B cell (primary cell): ENCODE results near the gene HOXB6. TPM values are rescaled to one million over a fixed set of nuclear protein-coding genes. Genes with fewer than 3 reads are reported as not detected.

Experiments used
- ATAC-seq: fragments of 200-7000 bp; cut with Tn5 transposase; one replicate; pipeline ENCODE4 v1.10.0; 2021; ENCODE audit warnings: low read depth, mild to moderate bottlenecking, moderate number of reproducible peaks, moderate library complexity
- CTCF ChIA-PET: fragments of 350-600 bp; sonication (Branson Sonifier 250); formaldehyde crosslinking; loops from one replicate; lab custom pipeline; 2021; ENCODE audit warnings: antibody characterized with exemption, inconsistent platforms; lab: Charles Lee
- POLR2A ChIA-PET: fragments of 350-600 bp; sonication (Branson Sonifier 250); formaldehyde crosslinking; loops from one replicate; lab custom pipeline; 2021; ENCODE audit warnings: antibody characterized with exemption; lab: Charles Lee
- DNase-seq: peaks from one replicate; pipeline ENCODE4 v3.0.0; 2013
- H2AFZ ChIP-seq: 2 replicates; pipeline ENCODE4 v1.6.1; 2012; ENCODE audit warnings: mild to moderate bottlenecking, low read depth, low read length; ENCODE audit not compliant: insufficient read depth, poor library complexity, severe bottlenecking
- H3K27ac ChIP-seq, 2 donors: 1 replicate in 1 of 2; 2 replicates in 1 of 2; pipeline ENCODE4 v1.5.1; 2012 to 2013; ENCODE audit warnings: low read length in 2 of 2, mild to moderate bottlenecking in 2 of 2, moderate library complexity in 1 of 2
- H3K27me3 ChIP-seq, 4 experiments: fragments of 200-600 bp in 1 of 4; sonication (generic) in 1 of 4; replicated peaks in 1 of 4; 1 replicate in 2 of 4; 2 replicates in 2 of 4; pipeline versions ENCODE4 v1.6.1 to v1.7.0; 2013 to 2016; ENCODE audit warnings: low read length in 3 of 4, mild to moderate bottlenecking in 2 of 4, mixed read lengths in 1 of 4, moderate library complexity in 1 of 4; ENCODE audit not compliant: insufficient read depth in 4 of 4, control insufficient read depth in 3 of 4; ENCODE audit errors: control extremely low read depth in 1 of 4
- H3K36me3 ChIP-seq, 2 experiments: replicated peaks in 1 of 2; 1 replicate in 1 of 2; 2 replicates in 1 of 2; pipeline versions ENCODE4 v1.6.1 to v1.7.1; 2013; ENCODE audit warnings: low read length in 1 of 2; ENCODE audit not compliant: insufficient read depth in 2 of 2, control insufficient read depth in 1 of 2; ENCODE audit errors: control extremely low read depth in 1 of 2, extremely low read depth in 1 of 2
- H3K4me1 ChIP-seq, 2 donors: fragments of 200-600 bp in 1 of 2; sonication (generic) in 1 of 2; 1 replicate in 1 of 2; 2 replicates in 1 of 2; pipeline versions ENCODE4 v1.5.1 to v1.6.1; 2013 to 2017; ENCODE audit warnings: low read length in 2 of 2; ENCODE audit not compliant: control insufficient read depth in 2 of 2, insufficient read depth in 2 of 2
- H3K4me2 ChIP-seq: replicated peaks from 2 replicates; pipeline ENCODE3; 2012; ENCODE audit warnings: mild to moderate bottlenecking, low read depth, low read length; ENCODE audit not compliant: poor library complexity, severe bottlenecking
- H3K4me3 ChIP-seq, 5 experiments: fragments of 200-600 bp in 1 of 5; sonication (generic) in 1 of 5; 1 replicate in 3 of 5; 2 replicates in 2 of 5; pipeline versions ENCODE4 v1.5.1 to v1.7.0; 2011 to 2016; ENCODE audit warnings: low read length in 4 of 5, mild to moderate bottlenecking in 4 of 5, low read depth in 2 of 5, control low read depth in 1 of 5, moderate library complexity in 1 of 5; ENCODE audit not compliant: insufficient read depth in 1 of 5; ENCODE audit errors: control extremely low read depth in 1 of 5, extremely low read depth in 1 of 5
- H3K79me2 ChIP-seq: fragments of 200-600 bp; sonication (generic); one replicate; pipeline ENCODE4 v1.6.0; 2016; ENCODE audit warnings: low read length; ENCODE audit not compliant: control insufficient read depth, insufficient read depth
- H3K9ac ChIP-seq: fragments of 200-600 bp; sonication (generic); 2 replicates; pipeline ENCODE4 v1.6.1; 2017; ENCODE audit warnings: mild to moderate bottlenecking, low read length, moderate library complexity
- H3K9me3 ChIP-seq, 3 donors: one replicate each; pipeline versions ENCODE4 v1.6.1 to v1.7.1; 2013; ENCODE audit warnings: low read length in 2 of 3; ENCODE audit not compliant: control insufficient read depth in 2 of 3, insufficient read depth in 1 of 3; ENCODE audit errors: control extremely low read depth in 1 of 3
- H4K20me1 ChIP-seq: 2 replicates; pipeline ENCODE4 v1.6.0; 2012; ENCODE audit warnings: mild to moderate bottlenecking, low read length; ENCODE audit not compliant: insufficient read depth, control insufficient read depth, poor library complexity, severe bottlenecking
- H3K27ac Mint-ChIP-seq: one replicate; pipeline ENCODE4 v1.8.0; 2021; ENCODE audit warnings: mixed read lengths
- H3K27me3 Mint-ChIP-seq: one replicate; pipeline ENCODE4 v1.8.0; 2021; ENCODE audit warnings: mixed read lengths
- H3K4me1 Mint-ChIP-seq: one replicate; pipeline ENCODE4 v1.8.0; 2021; ENCODE audit warnings: mixed read lengths
- H3K4me3 Mint-ChIP-seq: one replicate; pipeline ENCODE4 v1.8.0; 2021; ENCODE audit warnings: mixed read lengths
- H3K9me3 Mint-ChIP-seq: one replicate; pipeline ENCODE4 v1.8.0; 2022; ENCODE audit warnings: mixed read lengths; ENCODE audit not compliant: insufficient read depth
- EZH2 ChIP-seq: IDR thresholded peaks from 2 replicates; pipeline ENCODE4 v1.6.1; 2012; ENCODE audit warnings: borderline replicate concordance, low read depth, mild to moderate bottlenecking, moderate library complexity, low read length; ENCODE audit not compliant: insufficient read depth, poor library complexity, severe bottlenecking
- WGBS: methylation state at CpG from one replicate; pipeline ENCODE4 v1.1.5; 2013; ENCODE audit warnings: missing lambda C conversion rate; ENCODE audit not compliant: insufficient coverage; 5-methylcytosine and 5-hydroxymethylcytosine counted together
- intact Hi-C: fragments of 100-400 bp; cut with micrococcal nuclease; formaldehyde crosslinking; loops from one replicate; pipeline ENCODE4 v1.10.0; 2022
- polyA plus RNA-seq: library from polyadenylated mRNA; depleted of rRNA; stranded (reverse); fragments of >200 nt; gene quantifications from 2 replicates; pipeline ENCODE4 v1.2.3, GENCODE V29; 2012
- total RNA-seq, 2 donors: library from RNA; stranded (reverse); fragments of 120-200 nt in 1 of 2; gene quantifications; 1 replicate in 1 of 2; 2 replicates in 1 of 2; pipeline versions ENCODE4 v1.2.3 to v1.2.4, GENCODE V29; 2013 to 2022
- TF ChIP-seq, protein P1 (sequence below): fragments of 200-600 bp; IDR thresholded peaks from one replicate; pipeline ENCODE4 v1.8.0; 2022; ENCODE audit warnings: antibody characterized with exemption, mild to moderate bottlenecking

HOXB6 gene
- total and polyA plus RNA-seq, 2 donors (not counting 1 experiment from before 2014, with no cell fraction given): 0.10 TPM; not detected in 1

DNA sequence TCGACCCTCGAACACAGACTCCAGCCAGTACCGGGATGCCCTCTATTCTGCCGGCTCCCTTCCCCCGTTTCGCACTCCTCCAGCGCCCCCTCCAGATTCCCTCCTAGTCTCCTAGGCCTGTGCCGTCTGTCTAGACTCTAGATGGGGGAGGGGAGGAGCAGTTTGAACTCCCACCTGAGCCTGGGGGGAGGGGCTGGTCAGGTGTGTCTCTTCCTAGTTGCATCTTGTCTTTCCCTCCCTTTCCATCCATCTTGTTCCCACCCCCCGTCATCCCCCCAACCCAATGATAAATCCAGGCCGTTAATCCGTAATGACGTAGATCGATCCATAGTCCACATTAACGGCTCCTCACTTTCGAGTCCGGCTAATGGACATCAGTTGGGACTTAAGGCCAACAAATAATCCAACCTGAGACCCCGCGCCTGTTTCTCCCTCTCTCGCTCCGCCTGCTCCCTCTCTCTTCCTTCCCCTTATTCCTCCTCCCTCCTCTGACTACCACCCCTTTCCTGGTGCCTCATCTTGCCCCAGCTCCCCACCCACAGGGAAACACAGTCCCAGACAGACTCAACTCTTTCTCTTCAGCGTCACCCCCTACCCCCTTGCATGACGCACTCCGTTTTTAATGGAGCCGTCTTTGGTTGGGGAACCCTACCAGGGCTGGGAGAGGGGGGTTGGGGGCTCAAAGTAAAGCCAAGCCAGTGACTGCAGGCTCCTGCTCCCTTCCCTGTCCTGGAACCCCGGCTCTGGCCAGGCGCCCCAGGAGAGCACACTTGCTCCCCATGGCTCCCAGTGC lies 7.9 kb downstream of the HOXB6 start:
- intact Hi-C loops: loop anchor here (2.0 to 5.0 kb wide), 2 partner anchors 14 to 130 kb away; partner anchors contain the start of genes HOXB13 and HOXB7
- ATAC-seq (no peak), DNase-seq (peak; percentile 33)
- Histone ChIP-seq H3K27ac (no peak overlapping the region), H3K9ac (peak overlapping the region; percentile 67), H3K9me3 (peaks cover 0 to 23% (median 0%) of the 10 kb centered on the region in 3 donors), H3K79me2 (no peaks in the 10 kb centered on the region), H3K4me2 (peak overlapping the region; percentile 94), H3K27me3 (peaks cover 0 to 99% (median 76%) of the 10 kb centered on the region in 4 experiments), H3K4me3 (peak overlapping the region in 4 of 5 experiments; percentile 28 to 63 (median 46)), H3K36me3 (no peaks in the 10 kb centered on the region), H3K4me1 (peaks cover 51% of the 10 kb centered on the region in 2 donors), H4K20me1 (peaks cover 8% of the 10 kb centered on the region), H2AFZ (peak overlapping the region; percentile 73)
- Mint-ChIP-seq H3K4me3 (peak overlapping the region; percentile 81), H3K4me1 (peaks cover 46% of the 10 kb centered on the region), H3K27me3 (peaks cover 89% of the 10 kb centered on the region), H3K27ac (peak overlapping the region; percentile 22), H3K9me3 (no peaks in the 10 kb centered on the region)
- CTCF ChIA-PET: interaction anchor here (0.9 to 5.6 kb wide), 5 partner anchors 9 to 288 kb away, joined by 3 to 64 read pairs (median 3); no protein-coding TSS in a partner anchor
- POLR2A ChIA-PET: no interaction called here
- TF ChIP-seq EZH2: no peak
- TF ChIP-seq, protein P1, sequence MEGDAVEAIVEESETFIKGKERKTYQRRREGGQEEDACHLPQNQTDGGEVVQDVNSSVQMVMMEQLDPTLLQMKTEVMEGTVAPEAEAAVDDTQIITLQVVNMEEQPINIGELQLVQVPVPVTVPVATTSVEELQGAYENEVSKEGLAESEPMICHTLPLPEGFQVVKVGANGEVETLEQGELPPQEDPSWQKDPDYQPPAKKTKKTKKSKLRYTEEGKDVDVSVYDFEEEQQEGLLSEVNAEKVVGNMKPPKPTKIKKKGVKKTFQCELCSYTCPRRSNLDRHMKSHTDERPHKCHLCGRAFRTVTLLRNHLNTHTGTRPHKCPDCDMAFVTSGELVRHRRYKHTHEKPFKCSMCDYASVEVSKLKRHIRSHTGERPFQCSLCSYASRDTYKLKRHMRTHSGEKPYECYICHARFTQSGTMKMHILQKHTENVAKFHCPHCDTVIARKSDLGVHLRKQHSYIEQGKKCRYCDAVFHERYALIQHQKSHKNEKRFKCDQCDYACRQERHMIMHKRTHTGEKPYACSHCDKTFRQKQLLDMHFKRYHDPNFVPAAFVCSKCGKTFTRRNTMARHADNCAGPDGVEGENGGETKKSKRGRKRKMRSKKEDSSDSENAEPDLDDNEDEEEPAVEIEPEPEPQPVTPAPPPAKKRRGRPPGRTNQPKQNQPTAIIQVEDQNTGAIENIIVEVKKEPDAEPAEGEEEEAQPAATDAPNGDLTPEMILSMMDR: no peak
- 4% methylated on average over 16 of the region's 26 CpGs for WGBS
